Ovary (tissue), 9 donors: ENCODE measurements around the gene CDHR3. TPM values are rescaled to one million over a fixed set of nuclear protein-coding genes. Genes with fewer than 3 reads are reported as not detected.

ENCODE experiments used
- DNase-seq, 5 donors: peaks; one replicate each; pipeline ENCODE4 v3.0.0-alpha.2; 2019 to 2020
- H3K27ac ChIP-seq, 2 donors: fragments of 200-600 bp; one replicate each; pipeline versions ENCODE4 v1.5.1 to v1.8.0; 2019 to 2022
- H3K27me3 ChIP-seq: fragments of 200-600 bp; one replicate; pipeline ENCODE4 v1.8.0; 2022
- H3K36me3 ChIP-seq: fragments of 200-600 bp; sonication (generic); one replicate; pipeline ENCODE4 v1.5.1; 2019
- H3K4me1 ChIP-seq: one replicate; pipeline ENCODE4 v1.8.1; 2013; ENCODE audit warnings: mild to moderate bottlenecking, moderate library complexity; ENCODE audit not compliant: insufficient read depth
- H3K4me3 ChIP-seq: fragments of 200-600 bp; sonication (generic); one replicate; pipeline ENCODE4 v1.5.1; 2017
- H3K9me3 ChIP-seq, 2 donors: fragments of 200-600 bp in 1 of 2; sonication (generic) in 1 of 2; one replicate each; pipeline versions ENCODE4 v1.5.1 to v1.8.1; 2013 to 2019; ENCODE audit warnings: mild to moderate bottlenecking in 1 of 2, moderate library complexity in 1 of 2
- CTCF ChIP-seq, 3 donors: fragments of 450-650 bp in 2 of 3; fragments of 200-600 bp in 1 of 3; IDR thresholded peaks; one replicate each; pipeline versions ENCODE4 v1.5.1 to v1.8.0; 2016 to 2022; ENCODE audit warnings: antibody characterized with exemption in 3 of 3, mild to moderate bottlenecking in 1 of 3
- EP300 ChIP-seq: sonication (generic); formaldehyde crosslinking; IDR thresholded peaks from one replicate; pipeline ENCODE4 v1.6.1; 2017; ENCODE audit warnings: antibody characterized with exemption
- POLR2A ChIP-seq: fragments of 450-650 bp; IDR thresholded peaks from one replicate; pipeline ENCODE4 v1.6.1; 2017; ENCODE audit warnings: antibody characterized with exemption, mild to moderate bottlenecking, moderate library complexity
- WGBS, 3 donors: extraction: QIAGEN DNeasy Blood & Tissue Kit in 1 of 3; methylation state at CpG; one replicate each; pipeline versions ENCODE4 v1.1.5 to v1.1.7; 2013 to 2017; 5-methylcytosine and 5-hydroxymethylcytosine counted together
- intact Hi-C, 4 donors: fragments of 100-400 bp; cut with DNase I; formaldehyde crosslinking; loops; one replicate each; pipeline versions ENCODE4 v1.11.0 to v1.15.1; 2022 to 2023
- polyA plus RNA-seq, 2 donors: library from polyadenylated mRNA; stranded (reverse); fragments of 200-250 nt in 1 of 2; fragments of 350-450 nt in 1 of 2; fragmentation: Illumina TruSeq in 1 of 2; extraction: RNeasy Lipid Tissue Mini Kit (QIAGEN cat#74804) in 1 of 2; gene quantifications; one replicate each; pipeline ENCODE4 v1.2.3, GENCODE V29; 2013 to 2014
- total RNA-seq, 7 donors: library from RNA; depleted of rRNA in 2 of 7; stranded (reverse); fragments of >200 nt in 2 of 7; fragmentation: NEBNext Ultra II Directional in 3 of 7; extraction: Animal tissue kit (Norgen Biotek cat#: 25700) in 3 of 7; gene quantifications; one replicate each; pipeline versions ENCODE4 v1.1.0 to v1.2.4, GENCODE V29; 2016 to 2023
- donor health status: DM: no; HTN: no; CAD: no; lungs with moderate emphysema.
- donor health status: DM: no; HTN: no; CAD: no.
- donor health status: Bipolar disorder and iron deficiency.
- donor health status: DM: yes; HTN: yes; CAD: no.
- donor health status: DM: no; HTN: no; CAD: no.
- donor health status: DM: yes; HTN: yes; CAD: no.

Gene CDHR3
- total and polyA plus RNA-seq, 9 donors: 1.8 to 76.4 (median 8.6) TPM

GRCh38 chr7:106054156-106054910, 91.3 kb downstream of the CDHR3 start:
- intact Hi-C loops: no loop called here
- no peak for TF ChIP-seq POLR2A
- TF ChIP-seq CTCF (IDR thresholded peaks at IDR 0.05): no peak
- TF ChIP-seq EP300: no peak
- no peaks in the 10 kb centered on the region for H3K4me1 ChIP-seq
- no peak overlapping the region for H3K27ac ChIP-seq
- DNase-seq: no peak
- H3K27me3 ChIP-seq: no peaks in the 10 kb centered on the region
- no peaks in the 10 kb centered on the region for H3K36me3 ChIP-seq
- H3K9me3 ChIP-seq: no peaks in the 10 kb centered on the region
- WGBS, 3 donors: 92 to 96% (median 92%) methylated on average over 11 of the region's 11 CpGs
- no peak overlapping the region for H3K4me3 ChIP-seq

- WGBS, 3 donors: 76 to 82% (median 81%) methylated on average over 7 of the region's 7 CpGs
- Histone ChIP-seq H3K4me3 (no peak overlapping the region), H3K4me1 (no peaks in the 10 kb centered on the region), H3K27me3 (no peaks in the 10 kb centered on the region), H3K27ac (no peak overlapping the region), H3K9me3 (no peaks in the 10 kb centered on the region), H3K36me3 (no peaks in the 10 kb centered on the region)
- intact Hi-C loops: loop anchor here in 2 of 4 donors (5.0 kb wide), 1 partner anchor 97 kb away; no protein-coding TSS in a partner anchor
- TF ChIP-seq POLR2A: no peak
- no peak for TF ChIP-seq EP300
- TF ChIP-seq CTCF (IDR thresholded peaks at IDR 0.05): no peak
- DNase-seq: no peak
These were observed 92.0 kb downstream of the CDHR3 start for GRCh38 chr7:106054971-106055532.

- peak; percentile 70 to 79 (median 76) for DNase-seq
- no peak for TF ChIP-seq POLR2A
- peak; percentile 70 to 79 (median 74) for TF ChIP-seq CTCF (IDR thresholded peaks at IDR 0.05)
- no peak for TF ChIP-seq EP300
- H3K27me3 ChIP-seq: no peaks in the 10 kb centered on the region
- intact Hi-C loops: loop anchor here in 3 of 4 donors (2.0 to 5.0 kb wide), 2 partner anchors 96 kb away; no protein-coding TSS in a partner anchor
- H3K27ac ChIP-seq: no peak overlapping the region
- H3K36me3 ChIP-seq: no peaks in the 10 kb centered on the region
- no peaks in the 10 kb centered on the region for H3K4me1 ChIP-seq
- H3K4me3 ChIP-seq: no peak overlapping the region
- WGBS, 3 donors: 40 to 50% (median 48%) methylated on average over 9 of the region's 9 CpGs
- H3K9me3 ChIP-seq: no peaks in the 10 kb centered on the region
These were observed 93.6 kb downstream of the CDHR3 start for GRCh38 chr7:106056513-106057203.

- no peaks in the 10 kb centered on the region for H3K9me3 ChIP-seq
- intact Hi-C loops: loop anchor here in 3 of 4 donors (2.0 to 5.0 kb wide), 2 partner anchors 95 kb away; no protein-coding TSS in a partner anchor
- no peaks in the 10 kb centered on the region for H3K36me3 ChIP-seq
- H3K4me3 ChIP-seq: no peak overlapping the region
- H3K27me3 ChIP-seq: no peaks in the 10 kb centered on the region
- TF ChIP-seq CTCF (IDR thresholded peaks at IDR 0.05) (peak in 1 of 3 donors; percentile 7), POLR2A (no peak), EP300 (no peak)
- 69 to 78% (median 77%) methylated on average over 10 of the region's 10 CpGs for whole genome bisulfite sequencing, 3 donors
- H3K27ac ChIP-seq: no peak overlapping the region
- no peaks in the 10 kb centered on the region for H3K4me1 ChIP-seq
- no peak for DNase-seq
These were observed 94.3 kb downstream of the CDHR3 start for GRCh38 chr7:106057204-106057961.
